DND-41 (cell line): ENCODE measurements around the gene TRUB2.

ENCODE experiments used
- ATAC-seq: fragments of 200-7000 bp; cut with Tn5 transposase; 3 replicates; pipeline ENCODE4 v1.9.1; 2021; ENCODE audit warnings: low read depth; ENCODE audit not compliant: insufficient read depth
- DNase-seq: peaks from one replicate; pipeline ENCODE4 v3.0.0-alpha.2; 2020
- H2AFZ ChIP-seq: 2 replicates; pipeline ENCODE4 v1.6.0; 2012; ENCODE audit warnings: low read depth, low read length
- H3K27ac ChIP-seq: 2 replicates; pipeline ENCODE4 v1.5.1; 2012; ENCODE audit warnings: low read length, inconsistent platforms
- H3K27me3 ChIP-seq: fragments of 200-600 bp; sonication (generic); 2 replicates; pipeline ENCODE4 v1.6.0; 2012; ENCODE audit warnings: low read length, mild to moderate bottlenecking, inconsistent platforms; ENCODE audit not compliant: insufficient read depth, poor library complexity
- H3K36me3 ChIP-seq: 2 replicates; pipeline ENCODE4 v1.5.1; 2012; ENCODE audit warnings: low read length, inconsistent platforms; ENCODE audit not compliant: insufficient read depth
- H3K4me1 ChIP-seq: 2 replicates; pipeline ENCODE4 v1.5.1; 2012; ENCODE audit warnings: mild to moderate bottlenecking, low read length; ENCODE audit not compliant: insufficient read depth
- H3K4me2 ChIP-seq: 2 replicates; pipeline ENCODE4 v1.6.0; 2012; ENCODE audit warnings: mild to moderate bottlenecking, moderate library complexity, low read length, inconsistent platforms; ENCODE audit not compliant: insufficient read depth
- H3K4me3 ChIP-seq, 2 experiments: fragments of 200-600 bp in 1 of 2; shearing (Covaris generic) in 1 of 2; 2 replicates each; pipeline ENCODE4 v1.5.1; 2012 to 2016; ENCODE audit warnings: inconsistent platforms in 2 of 2, low read length in 2 of 2, mild to moderate bottlenecking in 2 of 2, low read depth in 1 of 2, moderate library complexity in 1 of 2
- H3K79me2 ChIP-seq: 2 replicates; pipeline ENCODE4 v1.6.0; 2012; ENCODE audit warnings: low read length, inconsistent platforms; ENCODE audit not compliant: insufficient read depth
- H3K9ac ChIP-seq: 2 replicates; pipeline ENCODE4 v1.6.0; 2012; ENCODE audit warnings: low read depth, mild to moderate bottlenecking, inconsistent platforms, low read length, moderate library complexity
- H3K9me3 ChIP-seq: 2 replicates; pipeline ENCODE4 v1.5.1; 2012; ENCODE audit warnings: low read length, moderate library complexity, mild to moderate bottlenecking, inconsistent platforms; ENCODE audit not compliant: insufficient read depth, severe bottlenecking
- H4K20me1 ChIP-seq: 2 replicates; pipeline ENCODE4 v1.6.0; 2012; ENCODE audit warnings: low read length; ENCODE audit not compliant: insufficient read depth
- CTCF ChIP-seq: IDR thresholded peaks from 2 replicates; pipeline ENCODE4 v1.5.1; 2012; ENCODE audit warnings: borderline replicate concordance, low read length, moderate library complexity, mild to moderate bottlenecking; ENCODE audit not compliant: poor library complexity, severe bottlenecking; ENCODE audit errors: extremely low read depth
- EZH2 ChIP-seq: IDR thresholded peaks from 3 replicates; pipeline ENCODE4 v1.6.1; 2012; ENCODE audit warnings: borderline replicate concordance, low read depth, mild to moderate bottlenecking, moderate library complexity, low read length, inconsistent platforms; ENCODE audit not compliant: severe bottlenecking

Gene TRUB2

DNA sequence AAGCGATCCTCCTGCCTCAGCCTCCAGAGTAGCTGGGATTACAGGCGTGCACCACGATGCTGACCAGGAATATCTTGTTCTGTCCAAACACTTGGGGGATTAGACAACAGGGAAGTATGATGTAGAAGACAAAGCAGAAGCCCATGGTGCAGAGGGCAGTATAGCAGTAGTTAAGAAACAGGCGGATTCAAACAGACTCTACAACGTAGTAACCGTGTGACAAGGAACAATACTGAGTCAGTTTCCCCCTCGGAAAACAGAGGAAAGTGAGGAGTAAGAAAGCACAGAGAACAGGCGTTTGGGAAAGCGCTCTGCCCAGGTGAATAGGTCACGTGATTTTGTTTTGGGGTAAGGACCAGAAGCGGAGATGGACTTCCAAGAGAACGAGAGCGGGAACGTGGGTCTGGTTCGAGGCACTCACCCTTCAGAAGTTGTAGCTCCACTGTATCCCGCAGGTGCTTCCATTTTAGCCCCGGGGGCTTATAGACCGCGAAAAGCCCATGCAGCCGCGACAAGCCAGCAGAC is 306 bp downstream of the TRUB2 start:
- Histone ChIP-seq H3K4me3 (peak overlapping the region; percentile 74 to 80; a peak in 3 of 4 replicates), H2AFZ (peak overlapping the region; percentile 82), H3K9me3 (no peaks in the 10 kb centered on the region), H3K27ac (peak overlapping the region; percentile 95), H3K4me2 (peak overlapping the region; percentile 68), H3K9ac (peak overlapping the region; percentile 57), H4K20me1 (no peaks in the 10 kb centered on the region; the same call in 1 of the 2 replicates), H3K4me1 (peaks cover 26% of the 10 kb centered on the region), H3K36me3 (peaks cover 27% of the 10 kb centered on the region), H3K79me2 (peaks cover 43% of the 10 kb centered on the region), H3K27me3 (no peaks in the 10 kb centered on the region)
- ATAC-seq (peak; percentile 8; the same call in 1 of the 3 replicates), DNase-seq (no peak)
- no peak for TF ChIP-seq EZH2
- no peak for TF ChIP-seq CTCF

DNA sequence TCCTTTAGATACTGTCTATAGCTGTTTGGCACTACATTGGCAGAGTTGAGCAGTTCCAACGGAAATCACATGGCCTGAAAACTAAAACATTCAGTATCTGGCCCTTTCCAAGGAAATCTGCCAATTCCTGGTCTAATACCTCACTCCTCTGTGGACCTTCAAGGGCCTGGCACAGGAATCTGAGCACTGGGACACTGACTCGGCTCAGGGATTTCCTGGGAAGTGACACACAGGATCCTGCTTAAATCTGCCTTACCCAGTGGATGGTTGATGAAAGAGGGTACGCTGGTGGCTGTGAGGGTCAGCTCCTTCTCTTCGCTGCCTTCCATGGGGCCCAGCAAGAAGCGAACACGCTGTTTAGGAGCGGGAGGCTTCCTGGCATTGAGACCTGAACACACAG is 904 bp downstream of the TRUB2 start:
- Histone ChIP-seq H3K9ac (peak overlapping the region; percentile 57), H3K4me2 (peak overlapping the region; percentile 68), H3K4me1 (peaks cover 26% of the 10 kb centered on the region), H3K9me3 (no peaks in the 10 kb centered on the region), H3K27me3 (no peaks in the 10 kb centered on the region), H4K20me1 (no peaks in the 10 kb centered on the region; the same call in 1 of the 2 replicates), H3K36me3 (peaks cover 30% of the 10 kb centered on the region), H3K27ac (no peak overlapping the region), H3K79me2 (peaks cover 43% of the 10 kb centered on the region), H2AFZ (no peak overlapping the region; the same call in 1 of the 2 replicates), H3K4me3 (peak overlapping the region; percentile 74 to 80; a peak in 3 of 4 replicates)
- no peak for DNase-seq
- ATAC-seq: no peak
- TF ChIP-seq EZH2 (no peak), CTCF (no peak)

DNA sequence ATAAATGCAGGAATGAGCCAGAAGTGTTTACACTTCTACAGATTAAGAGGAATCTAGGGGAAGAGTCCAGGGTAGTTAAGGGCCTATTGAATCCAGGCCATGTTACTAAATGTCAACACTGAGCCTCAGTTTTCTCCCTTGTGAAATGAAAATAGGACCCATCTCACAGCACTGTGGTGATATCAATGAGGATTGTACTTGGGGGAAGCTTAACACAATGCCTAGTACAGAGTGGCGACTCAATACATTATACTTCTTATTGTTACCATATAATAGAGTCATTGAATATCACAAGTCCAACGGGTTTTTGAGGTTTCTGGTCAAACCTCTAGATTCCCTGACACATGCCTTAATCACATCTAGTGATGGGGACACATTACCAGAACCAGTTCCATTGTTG is 4.6 kb downstream of the TRUB2 start:
- TF ChIP-seq CTCF (no peak), EZH2 (no peak)
- H3K4me2 ChIP-seq: no peak overlapping the region
- H4K20me1 ChIP-seq: no peaks in the 10 kb centered on the region
- H3K27ac ChIP-seq: no peak overlapping the region
- no peak overlapping the region for H3K9ac ChIP-seq
- ATAC-seq (no peak), DNase-seq (no peak)
- H3K4me3 ChIP-seq: no peak overlapping the region
- no peaks in the 10 kb centered on the region for H3K9me3 ChIP-seq
- H3K27me3 ChIP-seq: no peaks in the 10 kb centered on the region
- H2AFZ ChIP-seq: no peak overlapping the region
- H3K79me2 ChIP-seq: peaks cover 14% of the 10 kb centered on the region
- peaks cover 11% of the 10 kb centered on the region for H3K4me1 ChIP-seq
- H3K36me3 ChIP-seq: peaks cover 37% of the 10 kb centered on the region

DNA sequence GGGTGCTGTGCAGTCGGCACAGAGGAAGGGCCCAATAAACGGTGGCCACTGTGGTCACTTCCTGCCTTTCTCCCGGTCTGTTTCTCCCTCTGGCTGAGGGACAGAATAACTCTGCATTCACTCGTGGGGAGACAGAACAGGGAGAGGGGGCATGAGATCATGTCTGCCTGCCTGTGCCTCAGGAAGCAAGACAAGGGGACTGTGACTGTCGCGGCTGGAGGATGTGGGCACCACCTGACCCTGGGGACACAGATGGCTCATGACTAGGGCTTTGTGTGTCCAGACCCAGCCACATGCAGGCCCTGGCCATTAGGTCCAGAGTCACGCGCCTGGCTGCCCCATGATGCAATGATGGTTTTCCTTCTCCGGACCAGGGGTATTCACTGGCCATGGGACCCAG is 5.8 kb downstream of the TRUB2 start:
- no peaks in the 10 kb centered on the region for H4K20me1 ChIP-seq
- H3K9ac ChIP-seq: no peak overlapping the region
- H2AFZ ChIP-seq: no peak overlapping the region
- H3K9me3 ChIP-seq: no peaks in the 10 kb centered on the region
- ATAC-seq (no peak), DNase-seq (no peak)
- no peak overlapping the region for H3K4me2 ChIP-seq
- peaks cover 6% of the 10 kb centered on the region for H3K4me1 ChIP-seq
- no peak overlapping the region for H3K27ac ChIP-seq
- H3K36me3 ChIP-seq: peaks cover 39% of the 10 kb centered on the region
- no peak for TF ChIP-seq CTCF
- TF ChIP-seq EZH2: no peak
- no peak overlapping the region for H3K4me3 ChIP-seq
- H3K79me2 ChIP-seq: peaks cover 6% of the 10 kb centered on the region
- no peaks in the 10 kb centered on the region for H3K27me3 ChIP-seq
